ENCODE measurements around the gene KRTAP1-5.
"Not testable (repeated sequence)": the region's sequence is repeated elsewhere in the genome, so short reads cannot be mapped to it uniquely, and the experiment has no call there.

KRTAP1-5 gene

GRCh38 chr17:41048441-41048840 is 21.4 kb upstream of the KRTAP1-5 start:
- DNase-seq (ENCODE audit: low spot score): no peak

DNA sequence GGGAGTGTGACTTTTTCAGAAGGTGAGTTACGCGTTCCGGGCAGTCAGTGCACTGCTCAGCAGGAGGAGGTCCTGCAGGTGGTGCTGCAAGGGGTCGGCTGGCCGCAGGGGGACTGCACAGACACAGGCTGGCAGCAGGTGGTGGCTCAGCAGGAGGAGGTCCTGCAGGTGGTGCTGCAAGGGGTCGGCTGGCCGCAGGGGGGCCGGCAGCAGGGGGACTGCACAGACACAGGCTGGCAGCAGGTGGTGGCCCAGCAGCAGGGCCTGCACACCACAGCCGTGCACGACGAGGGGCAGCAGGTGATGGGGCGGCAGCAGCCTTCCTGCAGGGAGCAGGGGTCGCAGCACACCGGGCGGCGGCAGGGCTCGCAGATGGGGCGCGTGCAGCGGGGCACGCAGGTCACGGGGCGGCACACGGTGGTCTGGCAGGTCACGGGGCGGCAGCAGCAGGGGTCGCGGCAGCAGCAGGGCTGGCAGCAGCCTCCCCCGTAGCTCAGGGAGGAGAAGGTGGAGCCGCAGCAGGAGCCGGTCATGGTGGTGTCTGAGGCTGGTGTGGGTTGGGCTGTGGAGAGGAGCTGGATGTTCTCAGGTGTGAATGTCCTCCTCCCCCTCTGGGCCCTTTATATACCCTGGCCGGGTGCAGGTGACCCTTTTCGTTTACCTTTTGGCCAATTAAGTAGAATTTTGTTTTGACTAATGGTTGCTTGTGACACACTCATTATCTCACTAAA is 19.9 kb upstream of the KRTAP1-5 start, which contains the start of gene KRTAP2-1:
Gene KRTAP2-1, minus strand, starts transcription at position 582 of the 731 bp plus-strand sequence. Its CDS starts 49 bp downstream, at position 533.
- DNase-seq (ENCODE audit: low spot score): not testable (repeated sequence)

- DNase-seq (ENCODE audit: low spot score): no peak
Observed at GRCh38 chr17:41042953-41043352, 15.9 kb upstream of the KRTAP1-5 start.

DNA sequence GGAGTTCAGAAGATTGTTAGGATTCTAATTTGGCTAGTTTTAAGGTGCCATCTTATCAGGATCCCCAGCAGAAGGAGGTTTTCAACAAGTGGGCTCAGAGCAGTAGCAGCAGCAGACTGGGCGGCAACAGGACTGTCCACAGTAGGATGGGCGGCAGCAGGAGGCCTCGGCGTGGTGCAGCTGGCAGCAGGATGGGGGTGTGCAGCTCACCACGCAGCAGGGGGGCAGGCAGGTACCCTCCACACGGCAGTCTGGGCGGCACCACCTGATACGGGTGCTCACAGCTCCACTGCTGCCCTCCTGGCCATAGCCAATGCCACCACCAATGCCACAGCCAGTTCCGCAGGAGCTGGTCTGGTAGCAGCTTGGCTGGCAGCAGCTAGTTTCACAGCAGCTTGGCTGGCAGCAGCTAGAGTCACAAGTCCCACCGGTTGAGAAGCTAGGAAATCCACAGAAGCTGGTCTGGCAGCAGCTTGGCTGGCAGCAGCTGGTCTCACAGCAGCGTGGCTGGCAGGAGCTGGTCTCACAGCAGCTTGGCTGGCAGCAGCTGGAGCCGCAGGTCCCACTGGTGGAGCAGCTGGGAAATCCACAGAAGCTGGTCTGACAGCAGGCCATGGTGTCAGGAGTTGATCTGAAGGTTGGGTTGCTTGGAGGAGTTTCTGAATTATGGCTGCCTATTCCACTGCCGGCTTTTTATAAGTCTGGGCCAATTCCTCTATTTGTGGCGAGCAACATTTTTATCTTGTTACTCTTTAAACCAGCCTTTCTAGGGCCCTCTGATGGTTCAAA is 14.0 kb upstream of the KRTAP1-5 start, which contains the start of gene KRTAP1-1:
Gene KRTAP1-1, minus strand, starts transcription at position 668 of the 789 bp plus-strand sequence. Its CDS starts 53 bp downstream, at position 615.
- DNase-seq (ENCODE audit: low spot score): not testable (repeated sequence)

DNA sequence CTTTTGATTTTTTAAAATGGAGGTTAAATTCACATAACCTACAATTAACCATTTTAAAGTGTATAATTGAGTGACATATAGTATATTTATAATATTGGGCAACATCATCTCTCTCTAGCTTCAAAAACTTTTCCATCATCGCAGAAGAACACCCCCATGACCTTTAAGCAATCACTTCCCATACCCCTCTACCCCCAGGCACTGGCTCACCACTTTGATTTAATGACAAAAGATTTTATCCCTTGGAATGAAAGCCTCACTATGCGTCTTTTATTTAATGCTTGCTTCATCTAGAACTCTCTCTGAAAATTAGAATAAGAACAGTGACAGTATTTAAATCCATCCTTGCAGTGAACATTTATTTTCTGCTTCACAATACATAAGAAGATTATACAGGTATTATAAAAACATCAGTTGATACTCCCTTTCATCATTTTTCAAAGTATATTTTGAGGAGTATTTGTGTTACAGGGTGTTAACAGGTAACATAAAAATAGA is 10.9 kb upstream of the KRTAP1-5 start:
- no peak for DNase-seq (ENCODE audit: low spot score)

DNA sequence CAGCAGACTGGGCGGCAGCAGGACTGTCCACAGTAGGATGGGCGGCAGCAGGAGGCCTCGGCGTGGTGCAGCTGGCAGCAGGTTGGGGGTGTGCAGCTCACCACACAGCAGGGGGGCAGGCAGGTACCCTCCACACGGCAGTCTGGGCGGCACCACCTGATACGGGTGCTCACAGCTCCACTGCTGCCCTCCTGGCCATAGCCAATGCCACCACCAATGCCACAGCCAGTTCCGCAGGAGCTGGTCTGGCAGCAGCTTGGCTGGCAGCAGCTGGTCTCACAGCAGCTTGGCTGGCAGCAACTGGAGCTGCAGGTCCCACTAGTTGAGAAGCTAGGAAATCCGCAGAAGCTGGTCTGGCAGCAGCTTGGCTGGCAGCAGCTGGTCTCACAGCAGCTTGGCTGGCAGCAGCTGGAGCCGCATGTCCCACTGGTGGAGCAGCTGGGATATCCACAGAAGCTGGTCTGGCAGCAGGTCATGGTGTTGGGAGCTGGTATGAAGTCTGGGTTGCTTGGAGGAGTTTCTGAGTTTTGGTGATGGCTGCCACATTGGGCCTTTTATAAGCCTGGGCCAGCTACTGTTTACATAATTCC is 7.4 kb upstream of the KRTAP1-5 start, which contains the start of gene KRTAP1-3:
Gene KRTAP1-3, minus strand, starts transcription at position 529 of the 590 bp plus-strand sequence. Its CDS starts 53 bp downstream, at position 476.
- DNase-seq (ENCODE audit: low spot score): not testable (repeated sequence)

- no peak for DNase-seq (ENCODE audit: low spot score)
Observed at GRCh38 chr17:41029633-41030245, 2.7 kb upstream of the KRTAP1-5 start, which contains the start of gene KRTAP1-4. KRTAP1-4 (minus strand) TSS chr17:41030195; CDS start chr17:41030078, 117 bp downstream.

- no peak for DNase-seq (ENCODE audit: low spot score)
Observed at GRCh38 chr17:41024697-41025096, 2.3 kb downstream of the KRTAP1-5 start.

GRCh38 chr17:41020336-41020735 is 6.7 kb downstream of the KRTAP1-5 start:
- DNase-seq (ENCODE audit: low spot score): no peak

- no peak for DNase-seq (ENCODE audit: low spot score)
Observed at GRCh38 chr17:41019415-41019814, 7.6 kb downstream of the KRTAP1-5 start.

DNA sequence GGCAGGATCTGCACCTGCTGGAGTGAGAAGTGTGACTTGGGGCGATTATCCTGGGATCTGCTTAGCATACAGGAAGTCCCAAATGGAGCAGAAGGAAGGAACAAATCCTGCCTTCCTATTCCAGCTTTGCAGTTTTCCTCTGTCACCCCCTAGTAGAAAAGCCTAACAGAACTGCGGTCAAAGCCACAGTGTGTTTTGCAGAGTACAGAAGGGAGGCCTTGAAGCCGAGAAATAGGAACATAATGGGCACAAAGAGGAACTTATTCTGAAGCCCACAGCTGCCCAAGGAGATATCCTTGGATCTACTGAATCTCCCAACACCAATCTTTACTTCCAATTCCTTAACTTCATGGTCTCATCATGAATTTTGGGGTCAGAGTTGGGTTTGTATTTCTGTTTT is 8.5 kb downstream of the KRTAP1-5 start:
- DNase-seq (ENCODE audit: low spot score): no peak

DNA sequence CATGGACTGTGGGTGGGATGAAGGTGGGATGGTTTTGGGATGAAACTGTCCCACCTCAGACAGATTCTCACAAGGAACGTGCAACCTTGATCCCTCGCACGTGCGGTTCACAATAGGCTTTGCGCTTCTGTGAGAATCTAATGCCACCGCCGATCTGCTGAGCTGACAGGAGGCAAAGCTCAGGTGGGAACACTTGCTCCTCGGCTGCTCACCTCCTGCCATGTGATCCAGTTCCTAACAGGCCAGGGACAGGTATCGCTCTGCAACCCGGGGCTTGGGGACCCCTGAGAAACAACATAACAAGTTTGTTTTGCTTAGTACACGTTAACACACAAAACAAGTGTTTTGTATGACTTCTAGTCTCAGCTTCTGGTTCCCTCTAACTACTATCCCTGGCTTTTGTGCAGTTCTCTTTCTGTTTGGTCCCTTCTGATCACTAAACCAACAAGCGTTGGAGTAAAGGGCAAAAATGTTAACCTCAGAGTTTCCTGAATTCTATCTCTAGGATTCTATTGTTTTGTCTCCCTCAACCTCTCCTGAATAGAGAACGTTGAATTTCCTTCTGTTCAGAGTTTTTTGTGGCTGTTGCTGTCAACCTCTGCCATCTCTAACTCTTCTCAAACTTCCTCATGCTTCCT is 10.3 kb downstream of the KRTAP1-5 start:
- no peak for DNase-seq (ENCODE audit: low spot score)

GRCh38 chr17:41015454-41015853 is 11.6 kb downstream of the KRTAP1-5 start:
- no peak for DNase-seq (ENCODE audit: low spot score)

- DNase-seq (ENCODE audit: low spot score): no peak
Observed at GRCh38 chr17:41013606-41014005, 13.4 kb downstream of the KRTAP1-5 start.

- no peak for DNase-seq (ENCODE audit: low spot score)
Observed at GRCh38 chr17:41013181-41013580, 13.8 kb downstream of the KRTAP1-5 start.

GRCh38 chr17:41012326-41013120 is 14.5 kb downstream of the KRTAP1-5 start:
- DNase-seq (ENCODE audit: low spot score): no peak

DNA sequence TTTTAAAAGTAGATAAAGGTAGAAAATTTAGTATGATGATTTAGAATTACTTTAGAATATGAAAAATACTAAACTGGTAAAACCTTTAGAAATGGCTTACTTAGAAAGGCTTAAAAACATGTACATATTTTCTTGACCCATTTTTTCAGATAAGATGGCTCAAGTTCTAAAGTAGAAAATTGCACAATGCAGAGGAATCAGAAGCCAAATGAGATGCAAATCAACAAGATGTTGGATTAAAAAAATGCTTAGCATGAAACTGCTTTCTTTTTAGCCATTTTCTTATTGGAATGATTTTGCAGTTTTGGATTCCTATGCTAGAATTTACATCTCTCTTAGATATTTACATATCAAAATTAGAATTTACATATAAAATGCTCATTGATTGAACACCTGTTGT is 16.6 kb downstream of the KRTAP1-5 start:
- DNase-seq (ENCODE audit: low spot score): no peak

GRCh38 chr17:41009936-41010335 is 17.1 kb downstream of the KRTAP1-5 start:
- no peak for DNase-seq (ENCODE audit: low spot score)

GRCh38 chr17:41009301-41009760 is 17.7 kb downstream of the KRTAP1-5 start:
- DNase-seq (ENCODE audit: low spot score): no peak

- no peak for DNase-seq (ENCODE audit: low spot score)
Observed at GRCh38 chr17:41008811-41009210, 18.2 kb downstream of the KRTAP1-5 start, which contains the start of gene KRTAP3-1. KRTAP3-1 (minus strand) TSS chr17:41009128; CDS start chr17:41009074, 54 bp downstream.

Measured in hematopoietic multipotent progenitor cell treated with erythropoietin and hydrocortisone succinate and interleukin-3 and kit ligand, for 17 days (in vitro differentiated cells).